Measurements from ENCODE around the gene SULF2.

Gene SULF2

GRCh38 chr20:47675190-47676142 is 109.8 kb downstream of the SULF2 start:
- no peak overlapping the region for H3K4me3 ChIP-seq (ENCODE audit: low read length)
- no peak for DNase-seq (ENCODE audit: low read depth)
- no peak for TF ChIP-seq CTCF (conservative IDR thresholded peaks at IDR 0.05; ENCODE audit: low read depth, low read length)

GRCh38 chr20:47674686-47675085 is 110.6 kb downstream of the SULF2 start:
- no peak for DNase-seq (ENCODE audit: low read depth)
- TF ChIP-seq CTCF (conservative IDR thresholded peaks at IDR 0.05; ENCODE audit: low read depth, low read length) = no peak
- no peak overlapping the region for H3K4me3 ChIP-seq (ENCODE audit: low read length)

GRCh38 chr20:47674145-47674544 is 111.1 kb downstream of the SULF2 start:
- H3K4me3 ChIP-seq (ENCODE audit: low read length) = no peak overlapping the region
- DNase-seq (ENCODE audit: low read depth) = no peak
- TF ChIP-seq CTCF (conservative IDR thresholded peaks at IDR 0.05; ENCODE audit: low read depth, low read length) = no peak

GRCh38 chr20:47673671-47673955 is 111.7 kb downstream of the SULF2 start:
- TF ChIP-seq CTCF (conservative IDR thresholded peaks at IDR 0.05; ENCODE audit: low read depth, low read length) = no peak
- no peak for DNase-seq (ENCODE audit: low read depth)
- H3K4me3 ChIP-seq (ENCODE audit: low read length) = no peak overlapping the region

GRCh38 chr20:47672886-47673670 is 112.2 kb downstream of the SULF2 start:
- H3K4me3 ChIP-seq (ENCODE audit: low read length) = no peak overlapping the region
- no peak for TF ChIP-seq CTCF (conservative IDR thresholded peaks at IDR 0.05; ENCODE audit: low read depth, low read length)
- DNase-seq (ENCODE audit: low read depth) = no peak

GRCh38 chr20:47672166-47672565 is 113.1 kb downstream of the SULF2 start:
- no peak for TF ChIP-seq CTCF (conservative IDR thresholded peaks at IDR 0.05; ENCODE audit: low read depth, low read length)

More at GRCh38 chr20:47672166-47672565, 113.1 kb downstream of the SULF2 start:
- DNase-seq (ENCODE audit: low read depth) = no peak
- no peak overlapping the region for H3K4me3 ChIP-seq (ENCODE audit: low read length)
